Embryonic facial prominence (tissue), 1 donor: ENCODE data around the gene DISP3.

Source experiments
- DNase-seq: peaks from one replicate; pipeline ENCODE4 v3.0.0-alpha.2; 2016; ENCODE audit errors: extremely low spot score

Gene DISP3

GRCh38 chr1:11486231-11487009 lies 7.5 kb downstream of the DISP3 start:
- DNase-seq = no peak

- DNase-seq = no peak
Observed at GRCh38 chr1:11487196-11487751, 8.3 kb downstream of the DISP3 start.

- DNase-seq = no peak
Observed at GRCh38 chr1:11488201-11488770, 9.3 kb downstream of the DISP3 start.

GRCh38 chr1:11488966-11489625 lies 10.1 kb downstream of the DISP3 start:
- no peak for DNase-seq

- no peak for DNase-seq
Observed at GRCh38 chr1:11492235-11492634, 13.3 kb downstream of the DISP3 start.

GRCh38 chr1:11493972-11494655 lies 15.2 kb downstream of the DISP3 start:
- DNase-seq = no peak

GRCh38 chr1:11494771-11495170 lies 15.8 kb downstream of the DISP3 start:
- DNase-seq = no peak

GRCh38 chr1:11495579-11495978 lies 16.6 kb downstream of the DISP3 start:
- DNase-seq = no peak

- DNase-seq = no peak
Observed at GRCh38 chr1:11496551-11497080, 17.7 kb downstream of the DISP3 start.

GRCh38 chr1:11498956-11499594 lies 20.1 kb downstream of the DISP3 start:
- no peak for DNase-seq

GRCh38 chr1:11499601-11500331 lies 20.8 kb downstream of the DISP3 start:
- DNase-seq = no peak

GRCh38 chr1:11500881-11501280 lies 21.9 kb downstream of the DISP3 start:
- no peak for DNase-seq

- DNase-seq = no peak
Observed at GRCh38 chr1:11501491-11501897, 22.5 kb downstream of the DISP3 start.

- DNase-seq = no peak
Observed at GRCh38 chr1:11501906-11502485, 23.0 kb downstream of the DISP3 start.

- DNase-seq = no peak
Observed at GRCh38 chr1:11502516-11502915, 23.6 kb downstream of the DISP3 start.

- DNase-seq = no peak
Observed at GRCh38 chr1:11504599-11504998, 25.6 kb downstream of the DISP3 start.

GRCh38 chr1:11505591-11506538 lies 26.9 kb downstream of the DISP3 start:
- no peak for DNase-seq

- DNase-seq = no peak
Observed at GRCh38 chr1:11507309-11507708, 28.4 kb downstream of the DISP3 start.

- DNase-seq = no peak
Observed at GRCh38 chr1:11513681-11514080, 34.7 kb downstream of the DISP3 start.
